Stimulated activated CD8-positive, alpha-beta memory T cell treated with anti-CD3 and anti-CD28 coated beads, Interleukin-2, amount 100 ng/mL, for 48 hours (primary cell): ENCODE measurements around the gene BNC2.

Source experiments
- DNase-seq, 2 donors: peaks; one replicate each; pipeline ENCODE4 v3.0.0-alpha.2; 2020; ENCODE audit warnings: low read depth in 2 of 2

Gene BNC2

DNA sequence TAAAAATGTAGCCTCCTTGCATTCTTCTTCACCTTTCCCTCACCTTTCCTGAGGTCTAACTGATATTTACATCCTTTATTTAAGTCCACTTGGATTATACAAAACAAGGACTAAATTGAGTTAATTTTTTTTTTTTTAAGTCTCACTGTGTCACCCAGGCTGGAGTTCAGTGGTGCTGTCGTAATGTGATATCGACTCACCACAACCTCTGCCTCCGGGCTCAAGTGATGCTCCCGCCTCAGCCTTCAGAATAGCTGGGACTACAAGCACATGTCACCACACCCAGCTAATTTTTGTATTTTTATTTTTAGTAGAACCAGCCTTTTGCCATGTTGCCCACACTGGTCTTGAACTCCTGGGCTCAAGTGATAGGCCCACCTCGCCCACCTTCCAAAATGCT lies 195.3 kb downstream of the BNC2 start:
- no peak for DNase-seq

DNA sequence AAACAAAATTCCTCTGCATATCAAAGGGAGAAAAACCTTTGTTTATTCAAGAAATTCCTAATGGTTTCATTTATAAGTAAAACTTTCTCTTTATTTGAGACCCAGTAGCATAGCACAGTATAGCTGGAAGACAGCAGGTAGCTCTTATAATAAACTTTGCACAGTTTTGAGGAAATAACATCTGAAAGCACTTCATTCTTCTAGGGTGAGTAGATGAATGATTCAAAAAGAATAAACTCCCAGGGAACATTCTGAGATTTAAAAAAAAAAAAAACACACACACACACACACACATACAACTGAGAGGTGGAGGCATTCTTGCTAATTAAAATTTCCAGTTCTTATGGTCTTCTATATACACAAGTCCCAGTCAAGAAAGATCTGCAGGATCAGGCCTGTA lies 197.3 kb downstream of the BNC2 start:
- no peak for DNase-seq

DNA sequence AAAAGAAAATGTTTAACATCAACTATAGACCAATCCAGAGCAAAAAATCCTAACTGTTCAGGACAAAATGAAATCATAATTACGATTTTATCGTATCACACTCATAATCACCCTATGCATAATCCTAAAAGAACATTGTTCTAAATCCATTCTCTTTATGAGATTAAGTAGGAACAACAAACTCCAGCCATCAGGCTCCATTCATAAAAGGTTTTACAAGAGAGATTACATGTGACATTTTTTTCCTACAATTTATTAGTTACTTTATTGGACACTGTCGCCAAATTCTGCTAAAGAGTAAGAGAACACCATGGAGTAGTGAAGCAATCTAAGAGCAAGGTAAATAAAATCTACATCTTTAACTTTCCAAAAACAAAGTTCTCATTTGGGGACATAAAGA lies 198.0 kb downstream of the BNC2 start:
- DNase-seq, result no peak

DNA sequence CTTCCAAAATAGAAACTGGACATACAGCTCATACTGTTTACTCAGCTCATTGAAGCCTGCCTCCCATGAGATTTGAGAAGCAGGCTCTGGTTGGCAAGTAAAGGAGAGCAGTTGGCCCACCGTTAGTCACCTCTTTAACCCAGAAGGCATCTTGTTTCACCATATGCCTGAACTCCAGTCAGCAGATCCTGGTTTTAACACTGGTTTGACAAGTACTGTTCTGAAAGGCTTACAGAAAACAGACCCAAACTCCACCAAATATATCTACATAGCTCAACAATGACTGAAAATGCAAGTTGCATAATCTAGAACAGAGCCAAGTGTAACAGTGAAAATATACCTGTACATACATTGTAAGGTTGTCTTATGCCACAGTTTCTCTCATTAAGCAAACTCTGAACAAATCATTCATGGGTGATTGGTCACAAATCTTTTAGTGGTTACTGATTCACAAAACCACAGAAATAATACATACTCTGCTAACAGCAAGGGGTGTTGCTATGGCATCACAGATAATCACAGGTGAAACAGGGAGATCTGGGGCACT lies 198.8 kb downstream of the BNC2 start:
- no peak for DNase-seq

DNA sequence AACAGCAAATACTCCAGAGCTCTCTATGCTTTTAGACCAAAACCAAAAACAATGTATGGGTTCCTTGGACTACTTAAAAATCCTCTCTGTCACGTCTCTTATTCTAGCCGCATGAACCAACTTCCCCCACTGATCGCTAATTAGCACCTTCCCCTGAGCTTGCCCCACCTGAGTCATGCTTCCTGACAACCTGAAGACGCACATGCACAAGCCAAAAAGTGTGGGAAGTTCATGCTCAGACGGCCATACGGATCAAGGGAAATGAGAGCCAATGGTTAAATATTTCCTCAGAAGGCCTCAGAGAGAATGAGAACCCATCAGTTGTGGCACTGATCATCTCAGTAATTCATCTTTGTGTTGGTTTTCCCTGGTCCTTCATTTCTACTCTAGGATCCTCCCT lies 199.7 kb downstream of the BNC2 start:
- DNase-seq, result no peak

DNA sequence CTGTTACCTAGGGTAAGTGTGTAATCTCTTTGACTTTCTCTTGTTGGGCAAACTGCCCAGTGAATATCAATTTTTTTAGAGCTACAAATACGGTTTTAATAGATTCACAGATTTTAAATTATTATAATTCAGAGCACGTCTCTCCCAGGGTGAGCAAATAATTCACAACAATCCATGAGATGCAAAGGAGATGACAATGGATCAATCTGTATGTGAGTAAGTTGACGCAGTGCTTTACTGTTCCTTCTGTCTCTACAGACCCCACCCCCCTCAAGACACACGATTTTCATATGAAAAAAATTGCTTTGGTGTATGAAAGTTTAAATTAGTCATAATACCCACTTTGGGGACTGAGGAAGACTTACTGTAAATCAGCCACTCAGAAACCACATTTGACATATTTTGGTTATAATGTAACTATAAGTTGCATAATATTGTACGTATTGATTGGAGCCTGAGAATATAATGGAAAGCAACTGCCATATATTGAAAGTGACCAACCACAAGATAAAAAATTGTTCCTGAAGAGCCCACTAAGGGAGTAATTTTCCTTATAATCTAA lies 201.7 kb downstream of the BNC2 start:
- no peak for DNase-seq

DNA sequence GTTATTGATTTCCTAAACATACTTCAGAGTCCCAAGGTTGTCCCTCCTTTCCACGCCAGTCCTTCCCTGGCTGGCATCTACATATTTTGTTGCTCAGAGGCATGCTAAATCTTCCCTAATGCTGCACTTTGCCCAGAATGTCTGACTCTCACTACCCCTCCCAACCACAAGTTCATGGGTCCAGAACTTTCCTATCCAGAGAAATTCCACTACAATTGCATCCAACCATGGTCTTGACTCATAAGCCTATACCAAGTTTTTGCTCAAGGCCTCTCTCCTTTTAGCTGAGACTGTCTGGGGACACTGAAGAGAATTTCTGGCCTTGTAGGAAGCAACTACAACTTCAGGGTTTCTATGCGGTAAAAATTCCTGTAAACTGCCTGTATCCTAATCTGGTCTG lies 206.3 kb downstream of the BNC2 start:
- DNase-seq, result no peak

DNA sequence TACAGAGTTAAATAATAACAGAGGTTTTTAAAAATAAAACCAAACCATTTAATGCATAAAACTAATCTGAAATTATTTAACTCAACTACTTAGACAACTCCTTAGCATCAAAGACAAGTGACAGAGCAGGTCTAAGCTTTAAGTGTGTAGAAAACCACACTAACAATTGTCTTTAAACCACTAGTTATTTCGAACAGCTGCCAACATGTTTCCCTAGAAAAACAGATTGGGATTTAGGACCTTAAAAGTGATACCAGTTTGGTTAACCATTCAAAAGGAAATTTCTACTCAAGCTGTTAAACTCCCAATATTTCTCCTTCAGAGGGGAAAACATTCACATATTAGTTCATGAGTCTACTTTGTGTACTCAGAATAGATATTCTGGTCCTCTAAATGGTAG lies 208.7 kb downstream of the BNC2 start:
- no peak for DNase-seq

DNA sequence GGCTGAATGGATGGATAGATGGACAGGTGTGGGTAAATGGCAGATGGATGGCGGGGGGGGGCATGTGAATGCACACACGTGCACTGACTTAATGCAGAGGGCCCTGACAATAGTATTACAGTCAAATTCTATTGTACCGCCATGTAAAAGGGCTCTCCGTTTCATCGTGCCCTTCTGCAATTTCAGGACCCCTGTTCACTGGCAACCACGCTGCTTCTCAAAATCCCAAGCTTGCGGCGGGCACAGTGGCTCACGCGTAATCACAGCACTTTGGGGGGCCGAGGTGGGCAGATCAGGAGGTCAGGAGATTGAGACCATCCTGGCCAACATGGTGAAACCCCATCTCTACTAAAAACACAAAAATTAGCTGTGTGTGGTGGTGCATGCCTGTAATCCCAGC lies 211.4 kb downstream of the BNC2 start:
- DNase-seq, result no peak

DNA sequence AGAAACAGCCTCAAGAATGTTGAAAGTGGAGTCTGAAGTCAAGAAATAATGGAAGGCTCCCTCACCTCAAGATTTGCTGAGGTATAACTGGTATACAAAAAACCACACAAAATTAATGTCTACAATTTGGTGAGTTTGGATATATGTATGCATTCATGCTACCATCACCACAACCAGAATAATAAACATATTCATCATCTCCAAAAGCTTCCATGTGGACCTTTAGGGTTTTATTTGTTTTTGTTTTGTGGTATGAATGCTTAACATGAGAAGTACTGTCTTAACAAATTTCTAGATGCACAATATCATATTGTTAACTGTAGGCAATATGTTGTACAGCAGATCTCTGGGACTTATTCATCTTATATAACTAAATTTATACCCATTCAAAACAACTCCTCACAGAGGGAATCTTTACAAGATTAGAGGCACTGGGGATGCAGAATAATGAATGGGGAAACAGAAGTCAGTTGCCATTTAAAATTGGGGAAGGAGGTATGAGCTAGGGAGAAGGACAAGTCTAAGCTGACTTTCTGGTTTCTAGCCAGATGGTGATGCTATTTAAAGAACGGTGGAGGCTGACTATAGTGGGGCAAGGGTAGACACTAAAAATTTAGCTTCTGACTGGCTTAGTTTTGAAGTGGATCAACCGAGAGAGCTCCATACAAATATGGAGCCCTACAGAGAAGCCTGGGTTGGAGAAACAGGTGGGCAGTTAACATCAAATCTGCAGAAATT lies 213.9 kb downstream of the BNC2 start:
- DNase-seq, result no peak

DNA sequence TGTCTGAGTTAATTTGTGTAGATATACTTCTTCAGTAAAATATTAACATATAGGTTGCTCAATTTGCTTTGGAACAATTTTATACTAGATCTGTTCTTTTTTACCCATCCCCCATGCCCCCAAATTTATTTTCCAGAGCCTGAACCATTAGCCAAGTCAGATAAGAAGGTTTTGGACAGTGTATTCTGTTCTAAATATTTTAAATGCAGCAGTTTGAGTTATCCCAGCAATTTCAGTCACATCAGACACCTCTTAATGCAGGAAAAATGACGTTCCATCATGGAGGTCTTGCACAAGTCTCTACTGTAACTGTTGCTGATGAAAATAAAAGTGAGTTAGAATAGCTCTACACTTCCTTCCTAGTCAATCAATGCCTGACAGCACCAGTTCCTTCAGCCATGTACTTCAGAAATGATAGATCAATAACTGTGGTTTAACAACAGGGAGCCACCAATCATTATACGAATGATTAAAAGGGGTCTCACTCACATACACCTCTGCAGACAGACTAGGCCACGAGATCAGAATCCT lies 215.8 kb downstream of the BNC2 start:
- no peak for DNase-seq

DNA sequence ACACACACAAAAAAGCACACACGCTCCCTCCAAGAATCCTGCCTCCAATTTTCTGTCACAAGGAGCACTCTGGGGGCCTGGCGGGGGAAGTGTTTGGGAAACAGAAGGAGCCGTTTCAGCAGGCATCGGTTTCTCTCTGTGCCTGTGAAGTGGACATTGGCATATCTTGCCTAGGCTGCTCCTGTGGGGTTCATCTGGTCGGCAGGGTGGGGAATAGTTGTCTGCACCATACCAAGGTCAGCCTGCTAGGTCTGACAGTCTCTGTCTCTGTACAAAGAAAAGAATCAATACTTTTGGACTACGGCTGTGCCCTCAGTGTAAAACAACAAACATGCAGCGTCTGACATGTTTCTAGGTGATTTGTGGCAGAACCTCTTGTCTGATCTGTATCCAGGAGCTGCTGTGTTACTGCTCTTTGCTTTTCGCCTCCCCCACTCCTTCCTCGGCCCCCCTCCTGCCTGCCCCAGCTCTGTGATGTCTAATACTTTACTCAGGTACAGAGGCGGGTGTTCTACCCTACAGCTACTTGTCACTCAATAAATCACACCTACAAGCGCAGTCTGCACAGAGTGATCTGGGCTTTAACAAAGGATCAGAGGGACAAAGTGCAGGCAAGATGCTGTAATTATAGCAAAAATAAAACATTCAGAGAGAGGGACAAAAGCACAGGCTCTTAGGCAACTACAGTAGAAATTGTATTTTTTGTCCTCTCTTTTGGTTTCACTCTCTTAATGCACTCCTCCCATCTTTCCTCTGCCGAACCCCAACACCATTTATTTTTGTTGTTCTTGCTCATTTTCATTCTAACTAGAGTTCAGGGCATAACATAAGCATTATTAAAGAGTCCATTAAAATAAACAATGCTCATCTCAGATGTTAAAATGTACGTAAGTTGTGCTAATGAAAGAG lies 216.7 kb downstream of the BNC2 start:
- DNase-seq, result no peak

DNA sequence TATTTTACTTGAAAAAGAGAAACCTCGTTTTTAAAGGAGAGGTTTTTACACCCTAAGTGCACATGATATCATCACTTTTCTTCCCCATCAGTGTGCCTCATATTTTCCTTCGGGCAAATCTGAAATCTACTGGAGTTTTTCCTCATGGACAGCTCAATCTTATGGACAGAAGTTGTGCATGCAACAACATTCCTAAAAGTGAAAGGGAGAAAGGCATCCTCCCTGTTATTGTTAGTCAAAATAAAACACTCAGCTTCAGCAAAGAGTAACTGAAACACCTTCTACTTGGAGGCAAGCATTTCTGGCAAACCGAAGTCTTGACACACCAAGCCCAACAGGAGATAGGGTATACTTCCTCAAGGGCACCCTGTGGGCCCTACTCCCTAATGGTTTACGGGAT lies 217.9 kb downstream of the BNC2 start:
- no peak for DNase-seq

DNA sequence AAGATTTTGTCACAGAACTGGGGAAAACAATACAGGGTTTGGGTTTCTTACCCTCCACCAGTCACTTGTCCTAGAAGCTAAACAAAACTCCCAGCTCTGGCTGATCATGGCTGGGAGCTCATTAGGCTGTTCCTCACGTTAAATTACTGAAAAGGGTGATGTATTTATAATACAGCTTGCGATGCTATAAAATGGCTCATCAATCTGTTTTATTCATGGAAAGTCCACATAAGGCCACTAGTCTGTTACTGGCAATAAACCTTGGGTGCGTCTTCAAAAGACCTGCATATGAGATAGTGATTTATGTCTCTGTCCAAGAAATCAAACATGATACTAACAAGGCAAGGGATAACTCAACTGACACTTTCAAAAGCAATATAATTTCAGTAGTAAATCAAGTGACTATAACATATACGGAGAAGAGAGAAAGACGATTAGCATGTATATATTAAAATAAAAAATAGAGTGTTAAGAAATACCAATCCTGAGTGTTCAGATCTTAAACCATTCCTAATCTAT lies 219.0 kb downstream of the BNC2 start:
- DNase-seq, result no peak

DNA sequence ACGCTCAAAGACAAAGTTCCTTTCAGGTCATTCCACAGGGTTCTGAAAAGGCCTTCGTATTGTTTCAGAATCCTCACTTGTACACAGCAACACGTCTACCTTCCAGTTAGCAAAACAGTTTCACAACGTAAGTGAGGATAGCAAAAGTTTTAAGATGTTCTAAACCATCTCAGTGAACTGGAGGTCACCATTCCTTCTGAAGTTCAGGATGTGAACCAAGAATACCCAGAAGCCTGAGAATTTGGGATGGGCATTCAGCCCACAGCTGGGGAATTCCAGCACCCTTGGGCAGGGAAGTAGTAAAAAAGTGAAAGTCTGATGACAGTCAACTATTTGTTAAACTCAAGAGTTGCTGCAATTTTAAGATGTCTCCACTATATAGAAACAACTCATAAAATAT lies 224.5 kb downstream of the BNC2 start:
- DNase-seq, result no peak

DNA sequence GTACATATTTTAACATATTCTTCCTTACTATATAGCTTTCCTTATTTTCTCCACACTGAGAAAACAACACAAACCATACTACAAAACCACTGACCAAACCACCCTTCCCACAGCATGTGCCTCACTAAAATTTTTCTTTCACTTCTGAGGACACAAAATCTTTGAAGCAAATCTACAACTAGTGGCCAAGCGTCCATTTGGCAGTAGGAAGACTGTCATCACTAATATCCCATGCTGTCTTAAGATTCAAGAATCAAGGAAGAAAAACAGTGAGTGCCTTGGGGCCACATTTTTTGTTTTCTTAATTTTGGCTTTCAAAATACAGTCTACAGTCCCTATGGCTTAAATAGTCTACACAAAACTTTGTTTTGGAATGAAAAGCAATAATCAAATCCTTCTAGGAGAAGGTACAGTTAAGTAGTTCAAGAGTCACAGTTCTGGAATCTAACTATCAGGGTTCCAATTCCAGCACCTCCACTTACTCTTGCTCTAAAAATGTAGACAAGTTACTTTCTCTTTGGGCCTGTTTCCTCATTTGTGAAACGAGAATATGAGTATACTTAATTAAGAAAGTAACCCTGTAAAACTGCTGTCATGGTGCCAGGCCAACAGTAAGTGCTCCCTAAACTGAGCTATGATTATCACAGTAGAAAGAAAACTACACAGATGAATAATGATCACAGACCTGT lies 227.9 kb downstream of the BNC2 start:
- no peak for DNase-seq

DNA sequence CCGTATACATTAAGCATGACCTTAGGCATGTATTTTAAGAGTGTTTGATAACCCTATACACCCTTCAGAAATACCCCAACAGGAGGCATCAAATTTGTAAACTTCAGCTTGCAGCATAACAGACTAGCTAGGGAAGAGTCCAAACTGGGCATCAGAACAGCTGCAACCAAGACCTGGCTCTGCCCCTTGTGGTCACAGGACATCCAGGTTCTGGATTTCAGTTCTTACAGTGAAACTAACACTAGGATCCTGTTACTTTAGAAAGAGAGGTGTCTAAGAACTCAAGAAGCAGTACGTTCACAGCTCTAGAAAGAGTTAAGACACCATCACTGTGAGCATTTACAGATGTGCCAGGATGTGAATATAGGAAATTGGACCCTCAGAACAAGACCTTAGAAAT lies 229.8 kb downstream of the BNC2 start:
- no peak for DNase-seq

DNA sequence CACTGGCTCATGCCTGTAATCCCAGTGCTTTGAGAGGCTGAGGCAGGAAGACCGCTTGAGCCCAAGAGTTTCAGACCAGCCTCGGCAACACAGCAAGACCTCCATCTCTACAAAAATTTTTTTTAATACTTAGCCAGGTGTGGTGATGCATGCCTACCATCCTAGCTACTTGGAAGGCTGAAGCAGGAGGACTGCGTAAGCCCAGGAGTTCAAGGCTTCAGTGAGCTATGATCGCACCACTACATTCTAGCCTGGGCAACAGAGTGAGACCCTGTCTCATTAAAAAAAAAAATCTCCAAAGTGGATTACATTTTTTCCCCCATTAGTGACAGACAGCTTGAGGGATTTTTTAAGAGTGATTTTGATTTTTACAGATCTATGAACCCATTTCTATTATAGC lies 230.8 kb downstream of the BNC2 start:
- no peak for DNase-seq

DNA sequence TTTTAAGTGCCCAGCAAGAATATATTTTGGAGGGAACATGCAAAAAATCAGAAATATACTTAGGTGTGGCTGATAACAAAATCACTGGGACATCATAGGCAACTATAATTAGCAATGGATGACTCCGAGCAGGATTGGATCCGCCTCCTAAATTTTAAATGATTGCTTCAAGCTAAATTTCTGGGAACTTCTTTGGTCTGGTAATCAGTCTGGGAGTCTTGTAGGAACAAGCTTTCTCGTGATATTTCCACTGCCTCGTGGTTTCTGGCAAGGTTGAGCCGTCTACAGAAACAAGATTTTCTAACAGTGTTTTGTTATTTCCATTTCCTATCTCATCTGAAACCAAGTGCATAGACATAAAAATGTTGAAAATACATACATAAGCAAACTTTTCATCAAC lies 232.6 kb downstream of the BNC2 start:
- DNase-seq, result no peak

DNA sequence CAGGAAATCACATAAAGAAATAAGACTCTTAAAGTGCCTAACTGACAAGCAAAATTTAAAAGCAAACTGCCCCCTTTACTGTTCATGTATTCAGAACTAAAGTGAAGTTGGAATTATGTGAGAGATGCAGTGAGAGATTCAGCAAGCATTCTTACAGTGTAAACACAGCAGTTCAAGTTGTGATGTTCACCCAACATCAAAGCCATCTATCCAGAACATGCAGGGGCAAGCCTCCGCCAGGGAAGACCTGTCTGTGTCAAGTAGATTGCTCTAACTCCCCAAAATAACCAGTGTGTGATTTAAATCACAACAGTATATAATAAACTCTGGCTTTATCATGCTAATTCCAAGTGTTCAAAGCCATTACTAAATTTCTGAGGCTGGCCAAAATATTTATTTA lies 233.3 kb downstream of the BNC2 start:
- DNase-seq, result no peak

DNA sequence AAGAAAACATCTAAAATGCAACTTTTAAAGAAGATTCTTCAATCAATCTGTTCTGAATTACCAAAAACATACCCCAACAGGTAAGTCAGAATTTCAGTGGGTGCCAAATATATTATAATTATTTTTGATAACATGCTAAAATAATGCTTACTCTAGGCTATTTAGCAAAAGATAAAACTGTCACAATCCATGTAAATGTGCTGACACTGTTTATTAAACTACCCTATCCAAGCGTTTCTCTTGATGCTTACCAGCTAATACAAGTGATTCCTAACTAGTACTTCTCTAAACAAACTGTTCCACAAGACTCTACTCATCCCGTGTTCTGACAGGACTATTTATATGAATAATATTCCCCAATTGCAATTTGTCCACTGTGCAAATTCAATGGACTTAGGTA lies 236.7 kb downstream of the BNC2 start:
- DNase-seq, result no peak

DNA sequence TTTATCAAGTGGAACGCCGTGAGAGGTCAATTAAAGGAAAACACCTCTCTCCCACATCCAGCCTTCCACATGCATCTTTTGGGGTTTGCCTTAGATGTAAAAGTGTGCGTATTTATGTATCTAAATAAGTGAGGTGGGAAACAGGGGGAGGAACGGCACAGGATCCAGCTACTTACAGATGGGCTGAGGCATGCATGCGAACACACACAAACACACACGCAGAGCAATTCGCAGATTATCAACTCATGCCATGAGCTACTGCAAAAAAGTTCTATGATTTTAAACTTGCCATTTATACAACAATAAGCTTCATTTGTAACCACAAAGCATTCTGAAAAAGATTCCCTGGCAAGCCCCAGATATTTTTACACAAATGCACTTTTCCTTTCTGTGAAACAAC lies 242.1 kb downstream of the BNC2 start:
- no peak for DNase-seq
